Left ventricle myocardium superior (tissue), 1 donor: ENCODE results near the gene FAM53B. TPM values are rescaled to one million over a fixed set of nuclear protein-coding genes. Genes with fewer than 3 reads are reported as not detected.

Experiments
- total RNA-seq: library from RNA; stranded (reverse); fragmentation: NEBNext Ultra II Directional; extraction: Animal tissue kit (Norgen Biotek cat#: 25700); gene quantifications from one replicate; pipeline ENCODE4 v1.2.1, GENCODE V29; 2021
- donor health status: DM: no; HTN: yes; CAD: no; lungs with severe emphysema.

The FAM53B gene
- total RNA-seq, 1 donor from 2014 or later = 45.3 TPM

Other genes starting within 250 kb of the FAM53B start
- 13.7 TPM for gene EEF1AKMT2, start 47.5 kb upstream of the FAM53B start, total RNA-seq
- gene ABRAXAS2, start 57.4 kb upstream of the FAM53B start, total RNA-seq = 13.8 TPM
- 25.3 TPM for gene ZRANB1, start 197.7 kb upstream of the FAM53B start, total RNA-seq